PC-9 (cell line): ENCODE data around the gene AGAP1. TPM values are rescaled to one million over a fixed set of nuclear protein-coding genes. Genes with fewer than 3 reads are reported as not detected.

Source experiments
- BruUV-seq: library from RNA; stranded (reverse); fragments of 400-500 nt; replicated peaks from 2 replicates; lab custom pipeline; 2021; lab: Mats Ljungman, UMichigan
- CTCF ChIA-PET: fragments of 300-600 bp; sonication (Branson Sonifier 250); formaldehyde crosslinking; loops from one replicate; lab custom pipeline; 2022; ENCODE audit warnings: antibody characterized with exemption; lab: Charles Lee
- POLR2A ChIA-PET: fragments of 300-600 bp; sonication (Branson Sonifier 250); formaldehyde crosslinking; loops from one replicate; lab custom pipeline; 2022; ENCODE audit warnings: antibody characterized with exemption; ENCODE audit not compliant: unreplicated experiment; lab: Charles Lee
- DNase-seq, 2 experiments: peaks; one replicate each; pipeline versions ENCODE4 v3.0.0 to v3.0.0-alpha.2; 2015 to 2022; ENCODE audit warnings: mixed read lengths in 1 of 2
- H2AFZ ChIP-seq: fragments of 200-600 bp; sonication (generic); 2 replicates; pipeline ENCODE4 v1.8.1; 2017; ENCODE audit warnings: antibody characterized with exemption
- H3F3A ChIP-seq: fragments of 200-600 bp; sonication (generic); 2 replicates; pipeline ENCODE4 v1.8.1; 2017; ENCODE audit warnings: antibody characterized with exemption, mild to moderate bottlenecking, low read depth; ENCODE audit not compliant: insufficient read depth
- H3K27ac ChIP-seq: fragments of 200-600 bp; sonication (generic); 2 replicates; pipeline ENCODE4 v1.6.1; 2016; ENCODE audit warnings: mixed run types
- H3K27me3 ChIP-seq: fragments of 200-600 bp; sonication (generic); 2 replicates; pipeline ENCODE4 v1.6.1; 2016; ENCODE audit warnings: low read depth, mixed run types; ENCODE audit not compliant: insufficient read depth
- H3K36me3 ChIP-seq: fragments of 200-600 bp; sonication (generic); 2 replicates; pipeline ENCODE4 v1.6.1; 2016; ENCODE audit warnings: low read depth, mixed run types
- H3K4me1 ChIP-seq: fragments of 200-600 bp; sonication (generic); replicated peaks from 2 replicates; pipeline ENCODE4 v1.6.1; 2016; ENCODE audit warnings: mixed run types; ENCODE audit not compliant: insufficient read depth
- H3K4me2 ChIP-seq: fragments of 200-600 bp; sonication (generic); 2 replicates; pipeline ENCODE4 v1.6.1; 2017; ENCODE audit warnings: mixed run types
- H3K4me3 ChIP-seq: fragments of 200-600 bp; sonication (generic); 2 replicates; pipeline ENCODE4 v1.6.1; 2016; ENCODE audit warnings: mixed run types
- H3K79me2 ChIP-seq: fragments of 200-600 bp; sonication (generic); 2 replicates; pipeline ENCODE4 v1.6.1; 2017; ENCODE audit warnings: low read depth, mixed run types
- H3K9me2 ChIP-seq: fragments of 200-600 bp; sonication (generic); 2 replicates; pipeline ENCODE4 v1.8.1; 2017; ENCODE audit warnings: mild to moderate bottlenecking; ENCODE audit not compliant: insufficient read depth
- H3K9me3 ChIP-seq: fragments of 200-600 bp; sonication (generic); 2 replicates; pipeline ENCODE4 v1.8.1; 2016; ENCODE audit warnings: low read depth; ENCODE audit not compliant: insufficient read depth
- H4K20me1 ChIP-seq: fragments of 200-600 bp; sonication (generic); 2 replicates; pipeline ENCODE4 v1.8.1; 2017; ENCODE audit not compliant: insufficient read depth
- CTCF ChIP-seq: fragments of 200-600 bp; sonication (generic); conservative IDR thresholded peaks from 2 replicates; pipeline ENCODE4 v1.6.1; 2017; ENCODE audit warnings: mixed run types, antibody characterized with exemption, mild to moderate bottlenecking, moderate library complexity
- EZH2 ChIP-seq: fragments of 200-600 bp; sonication (generic); IDR thresholded peaks from 2 replicates; pipeline ENCODE4 v1.8.0; 2017; ENCODE audit warnings: antibody characterized with exemption, low read depth
- intact Hi-C: fragments of 100-400 bp; cut with micrococcal nuclease; formaldehyde crosslinking; loops from one replicate; pipeline ENCODE4 v1.10.0; 2022; ENCODE audit not compliant: unreplicated experiment
- total RNA-seq: library from RNA; stranded (reverse); gene quantifications from 2 replicates; pipeline ENCODE4 v1.2.3, GENCODE V29; 2021

AGAP1 gene
- total RNA-seq, 1 experiment from 2014 or later, result 91.4 TPM

- H3K4me3 ChIP-seq, result no peak overlapping the region
- H3K79me2 ChIP-seq, result no peaks in the 10 kb centered on the region
- no peak overlapping the region for H2AFZ ChIP-seq
- no peaks in the 10 kb centered on the region for H3K9me3 ChIP-seq
- H3K4me1 ChIP-seq, result no peaks in the 10 kb centered on the region
- ChIA-PET POLR2A (no interaction called here), CTCF (no interaction called here)
- no peaks in the 10 kb centered on the region for H3K27me3 ChIP-seq
- DNase-seq, result no peak
- H3K36me3 ChIP-seq, result no peaks in the 10 kb centered on the region
- H3K9me2 ChIP-seq, result no peaks in the 10 kb centered on the region
- TF ChIP-seq EZH2 (no peak), CTCF (no peak)
- BruUV-seq, result no TSS peak
- H3K4me2 ChIP-seq, result no peak overlapping the region
- intact Hi-C loops, result no loop called here
- H4K20me1 ChIP-seq, result no peaks in the 10 kb centered on the region
- no peak overlapping the region for H3K27ac ChIP-seq
- no peaks in the 10 kb centered on the region for H3F3A ChIP-seq
These were observed 661.6 kb downstream of the AGAP1 start for GRCh38 chr2:236155406-236155805.

GRCh38 chr2:236156095-236156859 is 662.4 kb downstream of the AGAP1 start:
- H3K9me2 ChIP-seq, result no peaks in the 10 kb centered on the region
- intact Hi-C loops, result no loop called here
- no peaks in the 10 kb centered on the region for H3K9me3 ChIP-seq
- CTCF ChIA-PET, result no interaction called here
- no peaks in the 10 kb centered on the region for H3K4me1 ChIP-seq
- DNase-seq, result no peak
- H2AFZ ChIP-seq, result no peak overlapping the region
- TF ChIP-seq CTCF (no peak), EZH2 (no peak)
- POLR2A ChIA-PET, result no interaction called here
- no peak overlapping the region for H3K4me3 ChIP-seq
- no peaks in the 10 kb centered on the region for H3K36me3 ChIP-seq
- no peak overlapping the region for H3K27ac ChIP-seq
- H3K79me2 ChIP-seq, result no peaks in the 10 kb centered on the region
- no peaks in the 10 kb centered on the region for H3K27me3 ChIP-seq
- H3F3A ChIP-seq, result no peaks in the 10 kb centered on the region
- H3K4me2 ChIP-seq, result no peak overlapping the region
- no peaks in the 10 kb centered on the region for H4K20me1 ChIP-seq
- no TSS peak for BruUV-seq

- Histone ChIP-seq H3K4me1 (no peaks in the 10 kb centered on the region), H3K79me2 (no peaks in the 10 kb centered on the region), H3K36me3 (no peaks in the 10 kb centered on the region), H3K4me2 (no peak overlapping the region), H2AFZ (no peak overlapping the region), H3K27me3 (no peaks in the 10 kb centered on the region), H4K20me1 (no peaks in the 10 kb centered on the region), H3K9me3 (no peaks in the 10 kb centered on the region), H3F3A (no peaks in the 10 kb centered on the region), H3K4me3 (no peak overlapping the region), H3K27ac (no peak overlapping the region), H3K9me2 (no peaks in the 10 kb centered on the region)
- ChIA-PET CTCF (no interaction called here), POLR2A (no interaction called here)
- DNase-seq, result no peak
- TF ChIP-seq EZH2 (no peak), CTCF (no peak)
- BruUV-seq, result no TSS peak
- intact Hi-C loops, result no loop called here
These were observed 663.0 kb downstream of the AGAP1 start for GRCh38 chr2:236156860-236157194.
